GM21367 (cell line): ENCODE data around the gene OR10V1.
"Not testable (repeated sequence)": the region's sequence is repeated elsewhere in the genome, so short reads cannot be mapped to it uniquely, and the experiment has no call there.

ENCODE experiments used
- ATAC-seq: cut with Tn5 transposase; IDR thresholded peaks from one replicate; pipeline ENCODE4 v1.9.1; 2021; ENCODE audit not compliant: unreplicated experiment

The OR10V1 gene

DNA sequence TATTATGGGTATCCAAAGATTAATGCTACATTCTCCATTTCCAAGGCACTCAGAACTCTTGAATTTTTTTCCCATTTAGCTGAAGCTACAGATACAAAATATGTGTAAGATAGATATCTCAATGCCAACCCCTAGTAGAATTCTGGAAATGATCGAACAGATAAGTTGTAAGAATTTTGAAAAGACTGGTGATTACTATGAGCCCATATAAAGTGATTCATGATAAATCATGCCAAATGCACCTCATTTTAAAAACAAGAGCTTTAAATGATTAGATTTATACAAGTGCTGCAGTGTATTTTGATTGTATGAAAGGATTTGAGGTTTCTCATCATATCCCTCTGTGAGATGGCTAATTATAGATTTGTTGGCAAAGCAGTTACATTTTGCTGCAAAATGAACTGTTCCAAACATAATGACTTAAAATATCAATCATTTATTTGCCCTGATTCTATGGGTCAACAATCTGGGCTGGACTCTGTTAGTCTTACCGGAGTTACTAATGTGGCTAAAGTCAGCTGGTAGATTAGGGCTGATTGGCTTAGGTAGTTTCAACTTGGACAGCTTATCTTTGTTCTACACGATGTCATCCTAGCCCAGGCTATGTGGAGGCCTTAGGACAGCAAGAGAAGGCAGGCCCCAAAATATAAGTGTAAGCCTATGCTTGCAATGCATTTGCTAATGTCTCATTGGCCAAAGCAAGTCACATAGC is 3.4 kb downstream of the OR10V1 start:
- ATAC-seq = no peak

DNA sequence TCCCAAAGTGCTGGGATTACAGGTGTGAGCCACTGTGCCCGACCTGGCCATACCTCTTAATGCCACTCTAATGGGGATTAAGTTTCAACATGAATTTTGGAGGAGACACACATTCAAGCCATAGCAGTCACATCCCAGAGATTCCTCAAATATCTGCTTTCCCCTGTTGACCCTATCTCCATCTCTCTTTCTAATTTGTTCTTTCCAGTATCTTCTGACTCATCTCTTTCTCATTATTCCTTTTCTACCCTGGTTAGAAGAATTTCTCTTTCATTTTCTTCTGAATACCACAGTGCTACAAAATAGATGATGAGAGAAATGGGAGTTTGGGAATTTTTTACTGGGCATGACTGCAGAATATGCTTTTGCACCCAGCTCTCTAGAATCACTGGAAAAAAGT is 5.1 kb downstream of the OR10V1 start:
- ATAC-seq = no peak

DNA sequence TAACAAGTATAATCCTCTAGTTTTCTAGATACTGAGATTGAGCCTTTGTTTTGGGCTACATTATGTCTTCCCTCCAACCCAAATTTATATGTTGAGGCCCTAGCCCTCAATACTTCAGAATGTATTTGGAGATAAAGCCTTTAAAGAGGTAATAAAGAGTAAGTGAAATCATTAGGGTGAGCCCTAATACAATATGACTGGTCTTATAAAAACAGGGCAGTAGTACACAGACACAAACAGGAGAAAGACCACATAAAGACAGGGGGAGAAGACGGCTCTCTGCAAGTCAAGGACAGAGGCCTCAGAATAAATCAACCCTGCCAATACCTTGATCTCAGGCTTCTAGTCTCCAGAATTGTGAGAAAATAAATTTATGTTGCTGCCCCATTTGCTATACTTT is 6.3 kb downstream of the OR10V1 start:
- ATAC-seq = no peak

DNA sequence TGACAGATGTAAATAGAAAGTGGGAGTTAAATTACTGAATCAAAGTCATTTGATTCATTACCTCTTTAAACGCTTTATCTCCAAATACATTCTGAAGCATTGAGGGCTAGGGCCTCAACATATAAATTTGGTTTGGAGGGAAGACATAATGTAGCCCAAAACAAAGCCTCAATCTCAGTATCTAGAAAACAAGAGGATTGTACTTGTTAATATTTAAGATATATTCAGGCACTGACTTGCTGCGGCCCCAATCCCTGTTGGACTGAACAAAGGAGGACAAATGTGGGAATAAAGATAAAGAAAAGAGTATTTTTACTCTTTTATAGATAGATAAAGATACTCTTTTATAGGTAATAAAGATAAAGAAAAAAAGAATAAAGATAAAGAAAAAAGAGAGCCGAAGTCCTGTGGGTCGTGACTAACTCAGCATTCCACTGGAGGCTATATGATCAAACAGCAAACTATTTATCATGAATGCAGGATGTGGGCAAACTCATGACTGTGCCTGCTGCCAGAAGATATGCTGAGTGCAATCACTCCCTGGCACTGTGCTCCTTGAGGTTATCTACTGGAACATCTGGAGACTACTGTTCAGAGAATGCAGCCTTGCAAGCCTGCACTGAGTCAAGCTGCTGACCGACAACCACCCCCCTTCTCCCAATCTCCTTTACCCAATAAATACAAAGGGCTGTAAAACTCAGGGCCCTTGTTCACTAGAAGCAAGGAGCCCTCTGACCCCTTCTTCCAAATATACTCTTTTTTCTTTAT is 6.9 kb downstream of the OR10V1 start:
- ATAC-seq = no peak

DNA sequence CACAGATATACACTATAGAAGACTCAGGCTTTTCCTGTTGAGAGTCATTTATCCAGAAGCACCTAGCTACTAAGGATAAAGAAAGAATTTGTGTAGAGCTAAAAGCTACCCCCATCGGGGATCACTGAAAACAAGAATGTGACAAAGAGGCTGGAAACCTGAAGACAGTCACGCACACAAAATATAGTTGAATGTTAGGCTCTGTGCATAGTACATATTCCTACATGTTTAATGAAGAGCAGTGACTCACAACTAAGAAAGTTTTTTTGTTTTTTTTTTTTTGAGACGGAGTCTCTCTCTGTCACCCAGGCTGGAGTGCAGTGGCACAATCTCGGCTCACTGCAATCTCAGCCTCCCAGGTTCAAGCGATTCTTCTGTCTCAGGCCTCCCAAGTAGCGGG is 8.4 kb downstream of the OR10V1 start:
- no peak for ATAC-seq

DNA sequence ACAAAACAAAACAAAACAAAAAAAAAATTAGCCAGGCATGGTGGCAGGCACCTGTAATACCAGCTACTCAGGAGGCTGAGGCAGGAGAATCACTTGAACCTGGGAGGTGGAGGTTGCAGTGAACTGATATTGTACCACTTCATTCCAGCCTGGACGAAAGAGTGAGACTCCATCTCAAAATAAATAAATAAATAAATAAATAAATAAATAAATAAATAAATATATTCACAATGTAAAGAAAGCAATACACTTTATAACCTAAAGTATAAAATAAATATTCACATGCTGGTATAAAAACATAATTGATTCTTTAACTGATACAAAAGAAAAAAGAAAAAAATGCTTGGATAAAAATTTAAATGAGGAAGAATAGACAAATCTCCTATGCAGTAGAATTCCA is 10.1 kb downstream of the OR10V1 start:
- ATAC-seq = not testable (repeated sequence)

DNA sequence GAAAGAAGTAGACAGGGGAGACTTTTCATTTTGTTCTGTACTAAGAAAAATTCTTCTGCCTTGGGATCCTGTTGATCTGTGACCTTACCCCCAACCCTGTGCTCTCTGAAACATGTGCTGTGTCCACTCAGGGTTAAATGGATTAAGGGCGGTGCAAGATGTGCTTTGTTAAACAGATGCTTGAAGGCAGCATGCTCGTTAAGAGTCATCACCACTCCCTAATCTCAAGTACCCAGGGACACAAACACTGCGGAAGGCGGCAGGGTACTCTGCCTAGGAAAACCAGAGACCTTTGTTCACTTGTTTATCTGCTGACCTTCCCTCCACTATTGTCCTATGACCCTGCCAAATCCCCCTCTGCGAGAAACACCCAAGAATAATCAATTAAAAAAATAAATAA is 13.5 kb downstream of the OR10V1 start:
- not testable (repeated sequence) for ATAC-seq

DNA sequence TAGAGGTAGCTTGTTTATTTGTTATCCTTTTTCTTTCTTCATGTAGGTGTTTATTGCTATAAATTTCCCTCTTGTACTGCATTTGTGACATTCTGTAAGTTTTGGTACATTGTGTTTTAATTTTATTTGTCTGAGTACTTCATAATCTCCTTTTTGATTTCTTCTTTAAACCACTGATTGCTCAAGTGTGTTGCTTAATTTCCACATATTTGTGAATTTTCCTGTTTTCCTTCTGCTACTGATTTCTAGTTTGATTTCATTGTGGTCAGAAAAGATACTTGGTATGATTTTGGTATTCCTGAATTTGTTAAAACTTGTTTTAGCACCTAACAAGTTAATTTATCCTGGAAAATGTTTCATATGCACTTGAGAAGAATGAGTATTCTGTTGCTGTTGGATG is 15.1 kb downstream of the OR10V1 start:
- no peak for ATAC-seq

DNA sequence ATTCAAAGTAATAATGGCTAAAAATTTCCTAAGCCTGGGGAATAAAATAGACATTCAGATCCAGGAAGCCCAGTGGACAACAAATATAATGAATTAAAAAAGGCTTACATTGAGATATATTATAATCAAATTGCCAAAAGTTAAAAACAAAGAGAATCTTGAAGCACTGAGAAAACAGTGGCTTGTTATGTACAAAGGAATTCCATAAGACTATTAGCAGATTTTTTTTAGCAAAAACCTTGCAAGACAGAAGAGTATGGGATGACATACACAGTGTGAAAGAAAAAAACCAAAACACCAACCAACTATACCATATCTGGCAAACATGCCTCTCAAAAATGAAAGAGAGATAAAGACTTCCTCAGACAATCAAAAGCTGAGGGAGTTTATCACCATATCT is 20.7 kb downstream of the OR10V1 start:
- ATAC-seq = no peak

DNA sequence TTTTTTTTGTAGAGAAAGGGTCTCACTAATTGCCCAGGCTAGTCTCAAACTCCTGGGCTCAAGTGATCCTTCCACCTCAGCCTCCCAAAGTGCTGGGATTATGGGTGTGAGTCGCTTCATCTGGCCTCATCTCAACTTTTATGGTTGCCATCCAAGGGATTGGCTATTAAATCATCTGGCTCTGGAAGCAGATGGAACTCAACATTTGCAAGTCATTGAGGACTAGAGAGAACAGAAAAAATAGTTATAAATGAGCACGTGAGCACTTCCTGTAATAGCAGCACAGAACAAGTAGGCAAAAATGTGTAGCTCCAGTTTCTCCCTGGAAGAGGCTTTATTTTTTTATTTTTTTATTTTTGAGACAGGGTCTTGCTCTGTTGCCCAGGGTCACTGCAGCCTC is 22.5 kb downstream of the OR10V1 start:
- no peak for ATAC-seq

DNA sequence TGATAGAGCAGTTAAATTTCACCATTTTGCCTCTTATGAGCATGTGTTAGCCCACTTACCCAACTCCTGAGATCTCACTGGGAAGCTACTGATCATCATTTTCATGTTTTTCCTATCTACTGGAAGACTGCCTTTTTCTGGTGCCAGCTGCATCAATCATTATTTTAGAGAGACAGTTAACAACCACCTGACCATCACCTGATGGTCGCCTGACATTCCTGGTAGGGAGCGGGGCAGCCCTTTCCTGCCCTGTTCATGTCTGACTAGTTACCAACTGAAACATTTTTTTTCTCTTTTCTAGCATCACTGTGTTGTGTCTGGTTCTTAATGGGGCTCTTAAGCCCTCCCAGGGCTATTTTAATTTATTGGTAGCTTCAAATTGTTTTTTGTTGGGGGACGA is 24.6 kb downstream of the OR10V1 start:
- ATAC-seq = no peak

DNA sequence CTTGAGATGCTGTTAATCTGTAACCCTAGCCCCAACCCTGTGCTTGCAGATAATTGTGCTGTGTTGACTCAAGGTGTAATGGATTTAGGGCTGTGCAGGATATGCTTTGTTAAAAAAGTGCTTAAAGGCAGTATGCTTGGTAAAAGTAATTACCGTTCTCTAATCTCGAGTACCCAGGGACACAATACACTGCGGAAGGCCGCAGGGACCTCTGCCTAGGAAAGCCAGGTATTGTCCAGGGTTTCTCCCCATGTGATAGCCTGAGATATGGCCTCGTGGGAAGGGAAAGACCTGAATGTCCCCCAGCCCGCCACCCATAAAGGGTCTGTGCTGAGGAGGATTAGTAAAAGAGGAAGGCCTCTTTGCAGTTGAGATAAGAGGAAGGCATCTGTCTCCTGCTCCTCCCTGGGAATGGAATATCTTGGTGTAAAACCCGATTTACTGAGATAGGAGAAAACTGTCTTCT is 32.4 kb downstream of the OR10V1 start:
- ATAC-seq = not testable (repeated sequence)

DNA sequence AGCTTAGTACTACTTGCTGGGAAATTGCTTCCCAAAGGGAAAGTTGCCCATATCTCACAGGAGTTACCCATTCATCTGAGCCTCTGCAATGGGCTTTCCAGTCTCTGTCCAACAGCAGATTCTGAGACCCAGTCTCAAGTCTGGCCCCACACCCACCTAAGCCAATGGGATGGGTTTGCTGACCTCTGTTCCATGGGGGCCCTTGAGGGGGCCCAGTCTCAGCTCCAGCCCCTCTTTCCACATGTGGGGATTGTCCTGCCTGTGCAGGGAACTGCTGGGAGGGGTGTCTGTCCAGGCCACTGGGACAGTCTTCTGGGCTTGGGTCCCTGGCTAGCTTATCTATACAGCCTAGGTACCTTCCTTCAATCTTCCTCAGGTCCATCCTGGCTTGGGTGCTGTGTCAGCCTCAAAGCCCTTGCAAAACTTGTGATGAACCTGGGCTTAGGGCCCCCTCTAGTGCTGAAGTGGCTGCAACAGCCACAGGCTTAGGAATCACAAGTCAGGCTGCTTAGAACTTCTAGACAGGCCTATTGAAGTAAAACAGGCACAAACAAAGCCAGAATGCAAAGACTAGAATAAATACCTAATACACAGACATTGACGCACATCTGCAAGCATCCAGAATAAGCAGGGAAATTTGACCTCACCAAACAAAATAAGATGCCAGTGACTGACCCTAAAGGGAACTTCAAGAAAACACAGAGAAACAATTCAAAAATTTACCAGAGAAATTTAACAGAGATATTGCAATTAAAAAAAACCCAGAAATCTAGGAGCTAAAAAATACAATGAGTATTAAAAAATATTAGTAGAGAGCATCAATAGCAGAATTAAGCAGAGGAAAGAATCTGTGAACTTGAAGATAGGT is 33.1 kb downstream of the OR10V1 start:
- peak; percentile 93 for ATAC-seq

DNA sequence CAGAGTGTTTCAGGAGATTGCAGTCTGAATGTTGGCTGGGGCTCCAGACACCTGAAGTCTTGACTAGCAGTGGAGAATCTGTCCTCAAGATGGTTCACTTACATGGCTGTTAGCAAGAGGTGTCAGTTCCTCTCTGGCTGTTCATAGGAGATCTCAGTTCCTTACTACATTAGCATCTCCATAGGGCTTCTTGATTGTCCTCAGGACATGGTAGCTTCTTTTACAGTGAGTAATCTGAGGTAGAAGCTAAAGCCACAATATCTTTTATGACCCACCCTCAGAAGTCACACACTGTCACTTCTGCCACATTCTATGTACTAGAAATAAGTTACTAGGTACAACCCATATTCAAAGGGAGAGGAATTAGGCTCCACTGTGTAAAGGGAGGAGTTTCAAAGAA is 34.3 kb downstream of the OR10V1 start:
- ATAC-seq = no peak

DNA sequence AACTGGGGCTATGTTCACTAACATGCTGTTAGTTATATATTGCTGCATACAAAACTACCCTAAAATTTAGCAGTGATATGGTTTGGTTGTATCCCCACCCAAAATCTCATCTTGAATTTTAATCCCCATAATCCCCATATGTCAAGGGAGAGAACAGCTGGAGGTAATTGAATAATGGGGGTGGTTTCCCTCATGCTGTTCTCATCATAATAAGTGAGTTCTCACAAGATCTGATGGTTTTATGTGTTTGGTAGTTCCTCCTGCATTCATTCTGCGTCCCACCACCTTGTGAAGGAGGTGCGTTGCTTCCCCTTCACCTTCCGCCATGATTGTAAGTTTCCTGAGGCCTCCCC is 34.9 kb downstream of the OR10V1 start:
- no peak for ATAC-seq

DNA sequence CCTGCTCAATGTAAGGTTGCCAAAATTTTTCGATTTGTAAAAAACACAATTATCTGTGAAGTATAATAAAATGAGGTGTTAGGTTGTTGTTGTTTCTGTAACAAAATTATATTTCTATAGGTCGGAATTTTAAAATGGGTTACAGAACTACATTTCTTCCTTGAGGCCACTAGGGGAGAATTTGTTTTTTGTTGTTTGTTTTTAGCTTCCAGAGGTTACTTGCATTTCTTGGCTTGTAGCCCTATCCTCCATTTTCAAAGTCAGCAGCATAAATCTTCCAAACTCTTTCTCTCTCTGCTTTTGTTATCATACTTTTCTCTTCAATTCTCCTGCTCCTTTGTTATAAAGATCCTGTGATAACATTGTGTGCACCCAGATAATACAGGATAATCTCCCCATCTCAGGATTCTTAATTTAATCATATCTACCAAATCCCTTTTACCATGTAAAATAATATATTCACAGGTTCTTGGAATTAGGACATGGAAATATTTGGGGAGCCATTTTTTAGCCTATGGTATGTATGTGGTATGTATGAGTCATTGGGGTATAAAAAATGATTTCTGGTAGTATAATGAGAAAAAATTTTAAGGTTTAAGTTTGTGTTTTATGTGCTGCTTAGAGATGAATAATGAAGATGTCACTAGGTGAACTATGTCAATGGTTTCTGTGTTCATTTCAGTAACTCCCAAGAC is 35.4 kb downstream of the OR10V1 start:
- no peak for ATAC-seq

DNA sequence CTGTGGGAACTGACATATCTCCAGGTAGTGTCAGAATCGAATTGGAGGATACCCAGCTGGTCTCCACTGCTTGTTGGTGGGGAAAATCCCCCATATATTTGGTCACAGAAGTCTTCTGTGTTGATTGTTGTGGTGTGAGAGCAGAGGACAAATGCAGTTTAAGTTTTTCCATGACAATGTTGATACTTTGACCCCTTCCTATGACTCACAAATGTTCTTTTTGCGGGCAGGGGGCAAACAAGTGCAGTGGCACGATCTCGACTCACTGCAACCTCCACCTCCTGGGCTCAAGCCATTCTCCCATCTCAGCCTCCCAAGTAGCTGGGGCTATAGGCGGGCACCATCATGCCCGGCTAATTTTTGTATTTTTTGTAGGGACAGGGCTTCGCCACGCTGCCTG is 37.4 kb downstream of the OR10V1 start:
- ATAC-seq = no peak

DNA sequence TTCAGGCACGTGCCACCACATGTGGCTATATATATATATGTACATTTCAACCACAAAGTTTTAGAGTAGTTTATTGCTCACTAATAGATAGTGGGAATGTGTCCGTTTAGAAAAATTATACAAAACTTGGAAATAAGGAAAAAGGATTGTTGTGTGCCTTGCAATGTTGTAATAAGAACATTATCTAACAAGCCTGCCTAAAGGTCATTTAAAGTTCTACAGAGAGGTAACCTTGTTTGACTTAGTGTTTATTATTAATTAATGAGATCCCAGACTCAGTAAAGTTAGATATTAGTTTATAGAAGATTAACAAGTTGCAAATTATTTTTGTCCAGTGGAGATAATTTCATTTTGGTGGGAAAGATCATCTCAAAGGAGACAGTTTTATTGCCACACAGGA is 39.4 kb downstream of the OR10V1 start:
- no peak for ATAC-seq

DNA sequence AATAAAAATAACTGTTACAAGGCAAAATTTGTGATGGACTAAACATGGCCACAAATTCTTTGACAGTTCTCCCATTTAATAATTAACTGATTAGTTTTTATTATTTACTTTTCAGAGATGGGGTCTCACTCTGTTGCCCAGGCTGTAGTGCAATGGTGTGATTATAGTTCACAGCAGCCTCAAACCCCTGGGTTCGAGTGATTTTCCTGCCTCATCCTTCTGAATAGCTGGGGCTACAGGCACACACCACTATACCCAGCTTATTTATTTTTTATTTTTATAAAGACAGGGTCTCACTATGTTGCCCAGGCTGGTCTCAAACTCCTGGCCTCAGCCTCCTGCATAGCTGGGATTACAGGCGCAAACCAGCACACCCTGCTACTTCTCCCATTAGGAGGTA is 40.4 kb downstream of the OR10V1 start:
- no peak for ATAC-seq

DNA sequence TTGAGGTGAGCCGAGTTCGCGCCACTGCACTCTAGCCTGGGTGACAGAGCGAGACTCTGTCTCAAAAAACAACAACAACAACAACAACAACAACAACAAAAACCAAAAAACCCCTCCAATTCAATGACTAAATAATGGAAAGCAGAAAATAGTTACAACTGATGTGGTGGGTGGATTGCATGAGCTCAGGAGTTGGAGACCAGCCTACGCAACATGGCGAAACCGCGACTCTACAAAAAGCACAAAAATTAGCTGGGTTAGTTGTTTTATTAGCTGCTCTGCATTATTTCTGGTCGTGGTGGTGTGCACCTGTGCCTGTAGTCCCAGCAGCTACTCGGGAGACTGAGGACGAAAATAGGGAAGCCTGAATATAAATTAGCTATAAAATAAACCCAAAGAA is 42.2 kb downstream of the OR10V1 start:
- no peak for ATAC-seq

DNA sequence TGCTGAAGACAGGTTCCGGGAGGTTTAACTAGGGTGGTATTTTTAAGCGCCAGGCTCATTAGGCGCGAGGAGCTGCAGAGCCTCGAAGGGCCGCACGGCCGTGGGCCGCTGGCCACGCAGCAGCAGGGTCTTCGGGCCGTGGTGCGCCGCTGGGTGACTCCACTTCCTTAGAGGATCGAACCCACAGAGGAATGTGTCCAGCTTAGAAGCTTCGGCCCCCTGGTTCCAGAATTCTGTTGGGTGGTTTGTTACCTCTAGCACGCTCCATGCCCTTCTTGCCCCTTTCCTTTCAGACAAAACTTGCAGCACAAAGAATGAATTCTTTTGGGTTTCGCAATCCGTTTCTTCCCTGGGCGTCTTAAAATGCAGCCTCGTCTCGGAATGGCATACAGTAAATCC is 44.0 kb downstream of the OR10V1 start:
- no peak for ATAC-seq
